HG03095 (cell line): ENCODE results near the gene MFAP1.
"Not testable (repeated sequence)": the region's sequence is repeated elsewhere in the genome, so short reads cannot be mapped to it uniquely, and the experiment has no call there.

ENCODE experiments used
- ATAC-seq: cut with Tn5 transposase; IDR thresholded peaks from one replicate; pipeline ENCODE4 v1.9.1; 2021; ENCODE audit warnings: moderate library complexity; ENCODE audit not compliant: unreplicated experiment

MFAP1 gene

GRCh38 chr15:43824302-43825246 is at the start of gene MFAP1:
Gene MFAP1 (minus strand): TSS chr15:43824690. CDS start chr15:43824569, 121 bp downstream.
- peak; percentile 51 for ATAC-seq

- ATAC-seq = no peak
These were observed 49.2 kb upstream of the MFAP1 start for GRCh38 chr15:43873651-43874050.

- no peak for ATAC-seq
These were observed 48.0 kb upstream of the MFAP1 start for GRCh38 chr15:43872416-43873020.

GRCh38 chr15:43871835-43872234 is 47.3 kb upstream of the MFAP1 start:
- ATAC-seq = no peak

- no peak for ATAC-seq
These were observed 43.9 kb upstream of the MFAP1 start for GRCh38 chr15:43868406-43868805.

- ATAC-seq = no peak
These were observed 42.6 kb upstream of the MFAP1 start for GRCh38 chr15:43867096-43867495.

- not testable (repeated sequence) for ATAC-seq
These were observed 42.1 kb upstream of the MFAP1 start for GRCh38 chr15:43866636-43867035.

- ATAC-seq = no peak
These were observed 35.1 kb upstream of the MFAP1 start for GRCh38 chr15:43859546-43859945.

- no peak for ATAC-seq
These were observed 30.3 kb upstream of the MFAP1 start for GRCh38 chr15:43854801-43855200.

- no peak for ATAC-seq
These were observed 28.1 kb upstream of the MFAP1 start for GRCh38 chr15:43852607-43853006.

- ATAC-seq = no peak
These were observed 26.8 kb upstream of the MFAP1 start for GRCh38 chr15:43851251-43851650.

- ATAC-seq = no peak
These were observed 20.9 kb upstream of the MFAP1 start for GRCh38 chr15:43845421-43845820.

- not testable (repeated sequence) for ATAC-seq
These were observed 8.0 kb upstream of the MFAP1 start for GRCh38 chr15:43832485-43832884.

GRCh38 chr15:43831519-43832052 is 7.1 kb upstream of the MFAP1 start:
- not testable (repeated sequence) for ATAC-seq

- ATAC-seq = not testable (repeated sequence)
These were observed 6.3 kb upstream of the MFAP1 start for GRCh38 chr15:43830691-43831275.

GRCh38 chr15:43829951-43830540 is 5.6 kb upstream of the MFAP1 start:
- ATAC-seq = not testable (repeated sequence)

GRCh38 chr15:43828061-43828657 is 3.7 kb upstream of the MFAP1 start:
- ATAC-seq = no peak

GRCh38 chr15:43826508-43827341 is 2.2 kb upstream of the MFAP1 start, which contains the start of gene WDR76:
Gene WDR76 (plus strand): TSS chr15:43827002. CDS start chr15:43827033, 31 bp downstream.
- peak; percentile 54 for ATAC-seq

GRCh38 chr15:43826029-43826507 is 1.6 kb upstream of the MFAP1 start:
- ATAC-seq = no peak
